ENCODE data around the gene NCOA7. TPM values are rescaled to one million over a fixed set of nuclear protein-coding genes. Genes with fewer than 3 reads are reported as not detected.
A peak's percentile ranks its signal among the peaks of the same experiment; 100 is the strongest.
"Not testable (repeated sequence)": the region's sequence is repeated elsewhere in the genome, so short reads cannot be mapped to it uniquely, and the experiment has no call there.

NCOA7 gene
- total and polyA plus RNA-seq, 9 donors = 5.5 to 9.1 (median 6.1) TPM

DNA sequence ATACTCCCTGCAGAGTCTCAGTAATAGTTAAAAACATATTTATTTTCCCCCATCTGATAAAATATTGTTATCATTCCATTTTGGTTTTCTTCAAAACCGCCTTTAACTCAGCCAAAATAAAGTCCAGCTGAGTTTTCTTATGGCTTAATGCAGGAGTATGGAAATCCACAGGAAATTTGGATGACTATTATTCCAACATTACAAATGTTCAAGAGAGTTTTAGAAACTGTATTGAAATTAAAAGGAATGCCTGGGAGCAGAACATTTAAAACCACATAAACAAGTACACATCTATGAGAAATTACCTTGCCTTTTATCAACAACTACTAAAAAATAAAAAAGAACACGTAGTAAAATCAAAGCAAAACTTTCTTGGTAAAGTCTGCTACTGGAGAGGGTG, 45.7 kb downstream of the NCOA7 start:
- DNase-seq = no peak
- no peaks in the 10 kb centered on the region for H3K4me1 ChIP-seq (ENCODE audit: control insufficient read depth, insufficient read depth, low read length)
- H3K27me3 ChIP-seq (ENCODE audit: control insufficient read depth, insufficient read depth, low read length) = no peaks in the 10 kb centered on the region
- no CpG with 5 or more reads among the region's 2 CpGs for WGBS (ENCODE audit: insufficient coverage)
- H3K4me3 ChIP-seq (ENCODE audit: low read length) = no peak overlapping the region
- no peak overlapping the region for H3K27ac ChIP-seq (ENCODE audit: low read length)
- no peaks in the 10 kb centered on the region for H3K36me3 ChIP-seq (ENCODE audit: control insufficient read depth, insufficient read depth, low read length)
- H3K9me3 ChIP-seq (replicated peaks; ENCODE audit: control insufficient read depth, low read depth, low read length) = no peaks in the 10 kb centered on the region

DNA sequence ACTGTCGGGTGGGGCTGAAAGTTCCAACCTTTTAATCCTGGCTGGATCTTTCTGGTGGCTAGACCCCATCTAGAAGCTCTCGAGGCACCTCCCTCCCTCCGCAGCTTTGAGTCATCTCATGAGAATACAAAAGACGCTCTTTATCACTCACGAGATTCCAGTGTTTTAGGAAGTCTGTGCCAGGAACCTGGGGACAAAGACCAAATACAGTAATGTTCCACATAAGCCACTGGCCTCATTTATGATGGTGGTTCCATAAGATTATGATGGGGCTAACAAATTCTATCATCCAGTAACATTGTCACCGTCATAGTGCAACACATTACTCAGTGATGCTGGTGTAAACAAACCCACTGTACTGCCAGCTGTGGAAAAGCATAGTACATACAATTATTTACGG, 48.7 kb downstream of the NCOA7 start:
- Histone ChIP-seq H3K4me1 (ENCODE audit: control insufficient read depth, insufficient read depth, low read length) (no peaks in the 10 kb centered on the region), H3K27me3 (ENCODE audit: control insufficient read depth, insufficient read depth, low read length) (no peaks in the 10 kb centered on the region), H3K4me3 (ENCODE audit: low read length) (no peak overlapping the region), H3K27ac (ENCODE audit: low read length) (peak overlapping the region; percentile 38), H3K36me3 (ENCODE audit: control insufficient read depth, insufficient read depth, low read length) (no peaks in the 10 kb centered on the region), H3K9me3 (replicated peaks; ENCODE audit: control insufficient read depth, low read depth, low read length) (no peaks in the 10 kb centered on the region)
- no peak for DNase-seq
- WGBS (ENCODE audit: insufficient coverage) = 90% methylated on average over 4 of the region's 7 CpGs

DNA sequence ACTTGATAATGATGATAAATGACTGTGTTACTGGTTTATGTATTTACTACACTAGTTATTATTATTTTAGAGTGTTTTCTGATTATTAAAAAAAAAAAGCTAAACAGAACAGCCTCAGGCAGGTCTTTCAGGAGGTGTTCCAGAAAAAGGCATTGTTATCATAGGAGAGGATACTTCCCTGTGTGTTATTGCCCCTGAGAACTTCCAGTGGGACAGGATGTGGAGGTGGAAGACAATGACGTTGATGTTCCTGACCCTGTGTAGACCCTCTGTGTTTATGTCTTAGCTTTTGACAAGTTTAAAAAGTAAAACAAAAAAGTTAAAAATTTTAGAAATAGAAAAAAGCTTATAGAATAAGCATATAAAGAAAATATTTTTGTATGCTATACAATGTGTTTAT, 49.1 kb downstream of the NCOA7 start:
- H3K27me3 ChIP-seq (ENCODE audit: control insufficient read depth, insufficient read depth, low read length) = no peaks in the 10 kb centered on the region
- no peak overlapping the region for H3K4me3 ChIP-seq (ENCODE audit: low read length)
- H3K4me1 ChIP-seq (ENCODE audit: control insufficient read depth, insufficient read depth, low read length) = no peaks in the 10 kb centered on the region
- H3K36me3 ChIP-seq (ENCODE audit: control insufficient read depth, insufficient read depth, low read length) = no peaks in the 10 kb centered on the region
- H3K9me3 ChIP-seq (replicated peaks; ENCODE audit: control insufficient read depth, low read depth, low read length) = no peaks in the 10 kb centered on the region
- DNase-seq = no peak
- peak overlapping the region; percentile 38 for H3K27ac ChIP-seq (ENCODE audit: low read length)
- 60% methylated on average over 1 of the region's 1 CpG for WGBS (ENCODE audit: insufficient coverage)

DNA sequence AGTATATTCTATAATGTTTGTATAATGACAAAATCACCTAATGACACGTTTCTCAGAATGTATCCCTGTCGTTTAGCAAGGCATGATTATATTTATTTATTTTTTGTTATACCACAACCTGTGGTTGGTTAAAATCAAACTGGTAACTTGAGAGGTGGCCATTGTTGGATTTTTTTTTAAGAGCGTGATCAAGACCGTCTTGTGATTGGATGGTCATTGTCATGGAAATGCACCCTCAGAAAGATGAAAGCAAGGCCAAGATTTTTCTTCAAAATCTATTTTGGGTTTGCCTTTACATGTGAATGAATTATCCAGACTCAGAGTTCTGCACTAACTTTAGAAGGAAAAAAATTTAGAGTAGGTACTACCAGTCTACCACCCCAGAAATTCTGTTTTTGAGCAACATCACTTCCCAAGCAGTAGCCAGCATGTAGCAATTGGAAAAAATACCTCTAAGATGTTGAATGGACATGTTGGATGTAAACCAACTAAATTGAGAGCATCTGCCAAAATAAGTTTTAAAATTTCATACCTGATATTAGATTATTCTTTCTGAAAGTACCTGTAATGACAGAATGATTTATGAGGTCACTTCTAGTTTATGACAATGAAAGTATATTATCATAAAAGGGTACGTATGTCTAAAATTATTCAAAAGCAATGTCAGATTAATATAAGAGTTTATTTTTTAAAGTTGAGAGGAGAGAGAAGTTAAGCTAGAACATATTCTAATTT, 50.8 kb downstream of the NCOA7 start:
- no peaks in the 10 kb centered on the region for H3K36me3 ChIP-seq (ENCODE audit: control insufficient read depth, insufficient read depth, low read length)
- DNase-seq = no peak
- 92% methylated on average over 2 of the region's 5 CpGs for WGBS (ENCODE audit: insufficient coverage)
- H3K4me3 ChIP-seq (ENCODE audit: low read length) = no peak overlapping the region
- no peak overlapping the region for H3K27ac ChIP-seq (ENCODE audit: low read length)
- H3K27me3 ChIP-seq (ENCODE audit: control insufficient read depth, insufficient read depth, low read length) = no peaks in the 10 kb centered on the region
- H3K4me1 ChIP-seq (ENCODE audit: control insufficient read depth, insufficient read depth, low read length) = no peaks in the 10 kb centered on the region
- no peaks in the 10 kb centered on the region for H3K9me3 ChIP-seq (replicated peaks; ENCODE audit: control insufficient read depth, low read depth, low read length)

DNA sequence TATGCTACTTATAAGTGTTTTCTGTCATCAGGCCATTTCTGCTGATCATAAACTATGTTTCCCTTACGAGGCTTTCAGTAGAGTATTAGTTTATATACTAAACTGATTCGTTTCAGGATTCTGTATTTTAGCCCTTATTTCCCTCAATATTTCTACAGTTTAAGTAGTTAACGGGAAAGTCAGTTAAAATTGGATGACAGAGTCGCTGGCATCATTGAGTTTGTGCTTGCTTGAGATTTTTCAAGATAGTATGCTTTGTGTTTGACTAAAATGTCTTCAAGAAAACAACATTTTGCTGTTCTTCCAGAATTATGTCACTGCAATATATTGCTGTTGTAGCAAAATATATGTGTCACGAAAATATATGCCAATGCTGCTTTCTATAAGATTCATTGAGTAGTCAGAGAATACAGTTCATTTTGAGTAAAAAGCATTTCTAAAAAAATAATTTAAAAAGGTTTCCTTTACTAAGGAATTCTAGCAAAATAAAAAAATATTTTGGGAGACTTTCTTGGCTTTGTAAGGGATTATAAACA, 51.4 kb downstream of the NCOA7 start:
- Histone ChIP-seq H3K9me3 (replicated peaks; ENCODE audit: control insufficient read depth, low read depth, low read length) (no peaks in the 10 kb centered on the region), H3K36me3 (ENCODE audit: control insufficient read depth, insufficient read depth, low read length) (no peaks in the 10 kb centered on the region), H3K4me1 (ENCODE audit: control insufficient read depth, insufficient read depth, low read length) (no peaks in the 10 kb centered on the region), H3K4me3 (ENCODE audit: low read length) (no peak overlapping the region), H3K27ac (ENCODE audit: low read length) (no peak overlapping the region), H3K27me3 (ENCODE audit: control insufficient read depth, insufficient read depth, low read length) (no peaks in the 10 kb centered on the region)
- 100% methylated on average over 2 of the region's 5 CpGs for WGBS (ENCODE audit: insufficient coverage)
- no peak for DNase-seq

DNA sequence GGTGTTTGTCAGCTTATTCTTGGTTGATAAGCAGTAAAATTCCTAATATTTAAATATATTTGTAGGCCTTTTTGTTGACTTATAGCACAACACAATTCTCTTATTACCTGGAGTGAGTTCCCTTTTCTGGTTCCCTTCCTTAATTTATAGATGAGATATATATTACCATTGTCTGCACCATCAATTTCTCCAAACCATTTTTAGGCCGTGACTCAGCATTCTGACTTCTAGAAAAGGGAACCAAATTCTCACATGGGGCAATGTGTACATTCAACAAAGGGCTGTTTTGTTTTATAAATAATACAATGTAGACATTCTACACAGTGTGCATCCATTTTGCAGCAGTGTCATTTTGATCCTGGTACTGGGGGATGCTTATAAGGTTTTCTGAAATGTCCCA, 52.8 kb downstream of the NCOA7 start:
- H3K27ac ChIP-seq (ENCODE audit: low read length) = no peak overlapping the region
- no peaks in the 10 kb centered on the region for H3K4me1 ChIP-seq (ENCODE audit: control insufficient read depth, insufficient read depth, low read length)
- DNase-seq = peak; percentile 30
- H3K36me3 ChIP-seq (ENCODE audit: control insufficient read depth, insufficient read depth, low read length) = no peaks in the 10 kb centered on the region
- no peak overlapping the region for H3K4me3 ChIP-seq (ENCODE audit: low read length)
- H3K9me3 ChIP-seq (replicated peaks; ENCODE audit: control insufficient read depth, low read depth, low read length) = no peaks in the 10 kb centered on the region
- no CpG with 5 or more reads among the region's 1 CpG for WGBS (ENCODE audit: insufficient coverage)
- H3K27me3 ChIP-seq (ENCODE audit: control insufficient read depth, insufficient read depth, low read length) = no peaks in the 10 kb centered on the region

DNA sequence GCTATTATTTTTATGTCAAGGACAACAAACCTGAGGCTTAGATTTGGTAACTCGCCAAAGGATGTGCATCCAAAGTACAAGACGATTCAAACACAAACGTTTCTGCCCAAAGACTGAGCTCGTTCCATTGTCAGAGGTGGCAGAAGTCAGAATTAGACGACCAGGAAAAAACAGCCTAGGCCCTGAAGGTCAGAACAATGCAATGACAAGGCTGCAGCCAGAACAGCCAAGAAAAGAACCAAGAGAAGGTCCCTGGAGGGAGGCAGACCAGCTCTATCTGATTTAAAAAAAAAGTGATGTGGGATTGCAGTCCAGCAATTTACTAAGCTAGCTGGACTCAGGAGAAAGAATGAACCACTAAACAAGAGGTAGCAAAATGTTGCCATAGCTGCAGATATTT, 54.2 kb downstream of the NCOA7 start:
- H3K27ac ChIP-seq (ENCODE audit: low read length) = peak overlapping the region; percentile 53

DNA sequence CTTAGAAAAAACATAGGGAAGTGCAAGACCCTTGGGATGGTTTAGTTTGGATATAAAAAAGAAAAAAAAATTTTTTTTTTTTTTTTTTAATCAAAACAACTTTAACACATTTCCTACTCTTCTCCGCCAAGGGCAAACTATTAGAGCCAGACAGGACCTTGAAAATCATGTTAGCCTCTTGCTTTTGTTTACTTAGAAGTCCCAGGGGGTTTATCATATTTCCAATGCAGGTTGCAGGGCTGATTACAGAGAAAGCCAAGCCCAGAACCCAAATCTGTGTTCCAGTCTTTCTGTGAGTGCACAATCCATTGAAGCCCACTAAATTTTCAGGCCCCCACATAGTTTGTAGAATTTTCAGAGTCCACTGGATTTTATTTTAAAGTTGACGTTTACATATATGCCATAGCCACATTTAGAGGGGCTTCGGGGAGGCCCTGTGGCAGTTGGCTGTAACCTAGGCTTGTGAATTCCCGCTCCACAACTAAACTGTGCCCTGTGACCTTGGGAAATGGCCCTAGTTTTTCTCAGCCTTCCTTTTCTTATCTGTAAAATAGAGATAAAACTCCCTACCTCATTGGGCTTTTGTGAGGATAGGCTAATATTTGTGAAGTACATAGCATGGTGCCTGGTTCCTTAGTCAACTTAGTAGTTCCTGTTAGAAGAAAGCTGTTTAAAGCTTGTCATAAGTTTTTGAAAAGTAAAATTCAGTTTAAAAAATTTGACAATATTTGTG, 55.7 kb downstream of the NCOA7 start:
- Histone ChIP-seq H3K27me3 (ENCODE audit: control insufficient read depth, insufficient read depth, low read length) (no peaks in the 10 kb centered on the region), H3K4me1 (ENCODE audit: control insufficient read depth, insufficient read depth, low read length) (no peaks in the 10 kb centered on the region), H3K36me3 (ENCODE audit: control insufficient read depth, insufficient read depth, low read length) (no peaks in the 10 kb centered on the region), H3K9me3 (replicated peaks; ENCODE audit: control insufficient read depth, low read depth, low read length) (no peaks in the 10 kb centered on the region), H3K4me3 (ENCODE audit: low read length) (no peak overlapping the region), H3K27ac (ENCODE audit: low read length) (peak overlapping the region; percentile 13)
- DNase-seq = no peak
- WGBS (ENCODE audit: insufficient coverage) = no CpG with 5 or more reads among the region's 4 CpGs

More for the DNA sequence above, 54.2 kb downstream of the NCOA7 start:
- H3K36me3 ChIP-seq (ENCODE audit: control insufficient read depth, insufficient read depth, low read length) = no peaks in the 10 kb centered on the region
- no peaks in the 10 kb centered on the region for H3K4me1 ChIP-seq (ENCODE audit: control insufficient read depth, insufficient read depth, low read length)
- H3K27me3 ChIP-seq (ENCODE audit: control insufficient read depth, insufficient read depth, low read length) = no peaks in the 10 kb centered on the region
- H3K4me3 ChIP-seq (ENCODE audit: low read length) = no peak overlapping the region
- 70% methylated on average over 5 of the region's 5 CpGs for WGBS (ENCODE audit: insufficient coverage)
- H3K9me3 ChIP-seq (replicated peaks; ENCODE audit: control insufficient read depth, low read depth, low read length) = no peaks in the 10 kb centered on the region
- no peak for DNase-seq

DNA sequence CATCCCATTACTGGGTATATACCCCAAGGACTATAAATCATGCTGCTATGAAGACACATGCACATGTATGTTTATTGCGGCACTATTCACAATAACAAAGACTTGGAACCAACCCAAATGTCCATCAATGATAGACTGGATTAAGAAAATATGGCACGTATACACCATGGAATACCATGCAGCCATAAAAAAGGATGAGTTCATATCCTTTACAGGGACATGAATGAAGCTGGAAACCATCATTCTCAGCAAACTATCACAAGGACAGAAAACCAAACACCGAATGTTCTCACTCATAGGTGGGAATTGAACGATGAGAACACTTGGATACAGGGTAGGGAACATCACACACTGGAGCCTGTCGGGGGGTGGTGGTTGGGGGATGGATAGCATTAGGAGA, 57.5 kb downstream of the NCOA7 start:
- H3K27me3 ChIP-seq (ENCODE audit: control insufficient read depth, insufficient read depth, low read length); H3K27ac ChIP-seq (ENCODE audit: low read length); H3K9me3 ChIP-seq (replicated peaks; ENCODE audit: control insufficient read depth, low read depth, low read length); H3K36me3 ChIP-seq (ENCODE audit: control insufficient read depth, insufficient read depth, low read length); DNase-seq; H3K4me1 ChIP-seq (ENCODE audit: control insufficient read depth, insufficient read depth, low read length); H3K4me3 ChIP-seq (ENCODE audit: low read length): not testable (repeated sequence)
- no CpG with 5 or more reads among the region's 5 CpGs for WGBS (ENCODE audit: insufficient coverage)

GRCh38 chr6:125850361-125850760, 59.6 kb downstream of the NCOA7 start:
- no peaks in the 10 kb centered on the region for H3K4me1 ChIP-seq (ENCODE audit: control insufficient read depth, insufficient read depth, low read length)
- no peaks in the 10 kb centered on the region for H3K9me3 ChIP-seq (replicated peaks; ENCODE audit: control insufficient read depth, low read depth, low read length)
- H3K27me3 ChIP-seq (ENCODE audit: control insufficient read depth, insufficient read depth, low read length) = no peaks in the 10 kb centered on the region
- no CpG with 5 or more reads among the region's 3 CpGs for WGBS (ENCODE audit: insufficient coverage)
- H3K36me3 ChIP-seq (ENCODE audit: control insufficient read depth, insufficient read depth, low read length) = no peaks in the 10 kb centered on the region
- DNase-seq = no peak
- no peak overlapping the region for H3K27ac ChIP-seq (ENCODE audit: low read length)
- no peak overlapping the region for H3K4me3 ChIP-seq (ENCODE audit: low read length)

All from muscle of leg (tissue), 11 donors.